Transverse colon (tissue), 4 donors: ENCODE data around the gene ARHGAP44. TPM values are rescaled to one million over a fixed set of nuclear protein-coding genes. Genes with fewer than 3 reads are reported as not detected.
"Not testable (repeated sequence)": the region's sequence is repeated elsewhere in the genome, so short reads cannot be mapped to it uniquely, and the experiment has no call there.

Source experiments
- DNase-seq: peaks from one replicate; pipeline ENCODE4 v3.0.0-alpha.2; 2019
- H3K27ac ChIP-seq, 4 donors: fragments of 200-600 bp; sonication (generic); 2 replicates each; pipeline ENCODE4 v1.5.1; 2016 to 2018; ENCODE audit warnings: inconsistent platforms in 4 of 4
- H3K27me3 ChIP-seq: fragments of 200-600 bp; sonication (generic); 2 replicates; pipeline ENCODE4 v1.5.1; 2017; ENCODE audit warnings: inconsistent platforms
- H3K36me3 ChIP-seq, 4 donors: fragments of 200-600 bp; sonication (generic); 2 replicates each; pipeline ENCODE4 v1.5.1; 2017 to 2019; ENCODE audit warnings: inconsistent platforms in 4 of 4
- H3K4me1 ChIP-seq, 4 donors: fragments of 200-600 bp; sonication (generic); 2 replicates each; pipeline ENCODE4 v1.5.1; 2017 to 2020; ENCODE audit warnings: inconsistent platforms in 4 of 4
- H3K4me3 ChIP-seq, 4 donors: fragments of 200-600 bp; sonication (generic); 1 replicate in 1 of 4; 2 replicates in 3 of 4; pipeline versions ENCODE4 v1.5.1 to v1.6.1; 2017 to 2019; ENCODE audit warnings: inconsistent platforms in 4 of 4
- H3K9me3 ChIP-seq, 2 donors: fragments of 200-600 bp; sonication (generic); 2 replicates each; pipeline ENCODE4 v1.5.1; 2017 to 2019; ENCODE audit warnings: inconsistent platforms in 2 of 2
- CTCF ChIP-seq, 5 experiments: fragments of 200-600 bp in 3 of 5; fragments of 450-650 bp in 2 of 5; sonication (generic) in 3 of 5; IDR thresholded peaks; 1 replicate in 2 of 5; 2 replicates in 3 of 5; pipeline ENCODE4 v1.5.1; 2016 to 2017; ENCODE audit warnings: antibody characterized with exemption in 5 of 5, inconsistent platforms in 3 of 5, mild to moderate bottlenecking in 2 of 5, moderate library complexity in 1 of 5
- EP300 ChIP-seq: sonication (generic); formaldehyde crosslinking; IDR thresholded peaks from one replicate; pipeline ENCODE4 v1.6.1; 2017; ENCODE audit warnings: antibody characterized with exemption, low read depth
- POLR2A ChIP-seq: fragments of 450-650 bp; IDR thresholded peaks from one replicate; pipeline ENCODE4 v1.6.1; 2016; ENCODE audit warnings: antibody characterized with exemption, mild to moderate bottlenecking, moderate library complexity
- POLR2AphosphoS5 ChIP-seq, 3 donors: sonication (generic); formaldehyde crosslinking; IDR thresholded peaks; one replicate each; pipeline ENCODE4 v1.6.1; 2016; ENCODE audit warnings: antibody characterized with exemption in 3 of 3
- whole genome bisulfite sequencing, 2 donors: methylation state at CpG; one replicate each; pipeline ENCODE4 v1.1.5; 2018; ENCODE audit warnings: low coverage in 1 of 2; 5-methylcytosine and 5-hydroxymethylcytosine counted together
- in situ Hi-C, 4 donors: fragments of 200-750 bp; cut with MboI; loops; one replicate each; pipeline versions ENCODE4 v1.15.0 to v1.15.1; 2017; ENCODE audit warnings: low sequenced_read_pairs in 3 of 4, low pct_ligation_motif_present in 1 of 4, low pct_unique_long_range_greater_than_20kb in 1 of 4
- intact Hi-C: fragments of 100-400 bp; cut with DNase I; formaldehyde crosslinking; loops from one replicate; pipeline ENCODE4 v1.15.1; 2023; ENCODE audit warnings: low total_unique reads
- total RNA-seq, 4 donors: library from RNA; depleted of rRNA; stranded (reverse); fragments of >200 nt; gene quantifications; one replicate each; pipeline ENCODE4 v1.1.0, GENCODE V29; 2016

ARHGAP44 gene
- total RNA-seq, 4 donors from 2014 or later = 29.2 to 107 (median 53.9) TPM

- DNase-seq = no peak
These were observed 184.8 kb downstream of the ARHGAP44 start for GRCh38 chr17:12974005-12974531.

GRCh38 chr17:12977008-12977751 is 187.9 kb downstream of the ARHGAP44 start:
- Histone ChIP-seq H3K27me3 (no peaks in the 10 kb centered on the region), H3K36me3 (no peaks in the 10 kb centered on the region), H3K27ac (no peak overlapping the region), H3K4me3 (no peak overlapping the region), H3K4me1 (no peaks in the 10 kb centered on the region), H3K9me3 (no peaks in the 10 kb centered on the region)
- in situ Hi-C loops (no loop called here), intact Hi-C loops (no loop called here)
- 84 to 89% methylated on average over 9 to 13 of the region's 13 CpGs for WGBS, 2 donors
- no peak for DNase-seq
- TF ChIP-seq CTCF (IDR thresholded peaks at IDR 0.05) (no peak), POLR2AphosphoS5 (IDR thresholded peaks at IDR 0.05) (no peak)

More at GRCh38 chr17:12974005-12974531, 184.8 kb downstream of the ARHGAP44 start:
- intact Hi-C loops = no loop called here
- TF ChIP-seq EP300 = no peak
- no peak for TF ChIP-seq POLR2AphosphoS5 (IDR thresholded peaks at IDR 0.05)
- no peak for TF ChIP-seq CTCF (IDR thresholded peaks at IDR 0.05)
- TF ChIP-seq POLR2A = no peak
- Histone ChIP-seq H3K9me3 (no peaks in the 10 kb centered on the region), H3K4me3 (peak overlapping the region in 3 of 4 donors; percentile 7 to 30 (median 25)), H3K4me1 (no peaks in the 10 kb centered on the region), H3K27me3 (no peaks in the 10 kb centered on the region), H3K36me3 (no peaks in the 10 kb centered on the region), H3K27ac (no peak overlapping the region)
- whole genome bisulfite sequencing, 2 donors = 38 to 50% methylated on average over 2 to 30 of the region's 40 CpGs
- in situ Hi-C loops = no loop called here

- H3K4me1 ChIP-seq, DNase-seq, H3K9me3 ChIP-seq, H3K27me3 ChIP-seq, H3K27ac ChIP-seq, H3K4me3 ChIP-seq, in situ Hi-C loops, H3K36me3 ChIP-seq, intact Hi-C loops: not testable (repeated sequence)
- 91 to 100% methylated on average over 1 to 6 of the region's 6 CpGs for WGBS, 2 donors
These were observed 189.5 kb downstream of the ARHGAP44 start for GRCh38 chr17:12978787-12979186.

- in situ Hi-C loops = no loop called here
- intact Hi-C loops = no loop called here
- H3K27me3 ChIP-seq = no peaks in the 10 kb centered on the region
- H3K4me1 ChIP-seq = no peaks in the 10 kb centered on the region
- H3K9me3 ChIP-seq = no peaks in the 10 kb centered on the region
- no peak overlapping the region for H3K27ac ChIP-seq
- H3K4me3 ChIP-seq = no peak overlapping the region
- 92 to 100% methylated on average over 1 to 5 of the region's 5 CpGs for WGBS, 2 donors
- no peak for DNase-seq
- TF ChIP-seq POLR2AphosphoS5 (IDR thresholded peaks at IDR 0.05) (no peak), CTCF (IDR thresholded peaks at IDR 0.05) (no peak), EP300 (no peak), POLR2A (no peak)
- H3K36me3 ChIP-seq = no peaks in the 10 kb centered on the region
These were observed 189.9 kb downstream of the ARHGAP44 start for GRCh38 chr17:12979246-12979645.
